Gastroesophageal sphincter (tissue), 4 donors: ENCODE data around the gene ADD1. TPM values are rescaled to one million over a fixed set of nuclear protein-coding genes. Genes with fewer than 3 reads are reported as not detected.

Source experiments
- ATAC-seq: fragments of 150-250 bp; one replicate; pipeline ENCODE4 v1.9.1; 2016; ENCODE audit warnings: mild to moderate bottlenecking, moderate library complexity
- H3K27ac ChIP-seq, 4 donors: fragments of 200-600 bp; sonication (generic) in 3 of 4; 1 replicate in 3 of 4; 2 replicates in 1 of 4; pipeline ENCODE4 v1.5.1; 2016 to 2019
- H3K27me3 ChIP-seq: fragments of 200-600 bp; sonication (generic); one replicate; pipeline ENCODE4 v1.5.1; 2019
- H3K36me3 ChIP-seq, 2 donors: fragments of 200-600 bp; sonication (generic); one replicate each; pipeline ENCODE4 v1.5.1; 2019; ENCODE audit warnings: control low read depth in 1 of 2
- H3K4me1 ChIP-seq, 3 donors: fragments of 200-600 bp; sonication (generic); 1 replicate in 2 of 3; 2 replicates in 1 of 3; pipeline ENCODE4 v1.5.1; 2016 to 2019; ENCODE audit warnings: control low read depth in 2 of 3
- H3K4me3 ChIP-seq, 2 donors: fragments of 200-600 bp; sonication (generic); one replicate each; pipeline ENCODE4 v1.5.1; 2019; ENCODE audit warnings: mild to moderate bottlenecking in 1 of 2, moderate library complexity in 1 of 2
- H3K9me3 ChIP-seq, 3 donors: fragments of 200-600 bp; sonication (generic); one replicate each; pipeline ENCODE4 v1.5.1; 2017 to 2019; ENCODE audit warnings: control low read depth in 2 of 3
- EP300 ChIP-seq: sonication (generic); formaldehyde crosslinking; IDR thresholded peaks from one replicate; pipeline ENCODE4 v1.6.1; 2017; ENCODE audit warnings: antibody characterized with exemption, mild to moderate bottlenecking
- POLR2A ChIP-seq, 2 donors: fragments of 450-650 bp; IDR thresholded peaks; one replicate each; pipeline ENCODE4 v1.6.1; 2017; ENCODE audit warnings: antibody characterized with exemption in 2 of 2, mild to moderate bottlenecking in 2 of 2, moderate library complexity in 1 of 2
- POLR2AphosphoS5 ChIP-seq: sonication (generic); formaldehyde crosslinking; IDR thresholded peaks from one replicate; pipeline ENCODE4 v1.6.1; 2017; ENCODE audit warnings: antibody characterized with exemption
- WGBS, 2 donors: methylation state at CpG; one replicate each; pipeline ENCODE4 v1.1.5; 2018; ENCODE audit warnings: low coverage in 1 of 2; 5-methylcytosine and 5-hydroxymethylcytosine counted together
- total RNA-seq, 4 donors: library from RNA; depleted of rRNA; stranded (reverse); fragments of >200 nt; gene quantifications; one replicate each; pipeline ENCODE4 v1.1.0, GENCODE V29; 2016
- TF ChIP-seq, protein P1 (sequence below), 4 experiments: fragments of 200-600 bp in 2 of 4; fragments of 450-650 bp in 2 of 4; sonication (generic) in 1 of 4; IDR thresholded peaks; one replicate each; pipeline ENCODE4 v1.5.1; 2017 to 2019; ENCODE audit warnings: antibody characterized with exemption in 4 of 4, mild to moderate bottlenecking in 2 of 4, moderate library complexity in 2 of 4

Gene ADD1
- total RNA-seq, 4 donors from 2014 or later = 230 to 384 (median 297) TPM

DNA sequence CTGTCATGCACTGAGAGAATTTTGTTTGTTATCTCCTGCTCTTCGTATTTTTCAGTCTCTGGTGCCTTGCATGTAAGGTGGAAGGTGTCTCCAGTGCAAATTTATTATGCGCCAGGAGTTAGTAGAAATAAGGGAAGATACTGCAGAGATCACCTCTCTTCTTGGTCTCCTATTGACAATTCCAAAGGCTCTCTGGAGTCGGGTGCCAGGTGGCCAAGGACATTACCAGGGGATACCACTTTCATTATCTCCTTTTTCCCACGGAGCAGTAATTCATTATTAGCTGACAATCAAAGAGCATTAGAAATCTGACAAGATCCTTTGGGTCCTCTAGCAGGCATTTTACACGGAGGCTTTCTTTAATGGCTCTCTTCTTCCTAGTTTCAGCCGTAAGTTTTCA is 26.0 kb downstream of the ADD1 start:
- H3K4me1 ChIP-seq = peaks cover 20 to 98% (median 61%) of the 10 kb centered on the region in 3 donors
- no peaks in the 10 kb centered on the region for H3K36me3 ChIP-seq
- no peak for ATAC-seq
- TF ChIP-seq, protein P1, sequence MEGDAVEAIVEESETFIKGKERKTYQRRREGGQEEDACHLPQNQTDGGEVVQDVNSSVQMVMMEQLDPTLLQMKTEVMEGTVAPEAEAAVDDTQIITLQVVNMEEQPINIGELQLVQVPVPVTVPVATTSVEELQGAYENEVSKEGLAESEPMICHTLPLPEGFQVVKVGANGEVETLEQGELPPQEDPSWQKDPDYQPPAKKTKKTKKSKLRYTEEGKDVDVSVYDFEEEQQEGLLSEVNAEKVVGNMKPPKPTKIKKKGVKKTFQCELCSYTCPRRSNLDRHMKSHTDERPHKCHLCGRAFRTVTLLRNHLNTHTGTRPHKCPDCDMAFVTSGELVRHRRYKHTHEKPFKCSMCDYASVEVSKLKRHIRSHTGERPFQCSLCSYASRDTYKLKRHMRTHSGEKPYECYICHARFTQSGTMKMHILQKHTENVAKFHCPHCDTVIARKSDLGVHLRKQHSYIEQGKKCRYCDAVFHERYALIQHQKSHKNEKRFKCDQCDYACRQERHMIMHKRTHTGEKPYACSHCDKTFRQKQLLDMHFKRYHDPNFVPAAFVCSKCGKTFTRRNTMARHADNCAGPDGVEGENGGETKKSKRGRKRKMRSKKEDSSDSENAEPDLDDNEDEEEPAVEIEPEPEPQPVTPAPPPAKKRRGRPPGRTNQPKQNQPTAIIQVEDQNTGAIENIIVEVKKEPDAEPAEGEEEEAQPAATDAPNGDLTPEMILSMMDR (IDR thresholded peaks at IDR 0.05) = no peak
- no peak for TF ChIP-seq EP300
- no peak for TF ChIP-seq POLR2AphosphoS5
- TF ChIP-seq POLR2A (IDR thresholded peaks at IDR 0.05) = no peak
- peak overlapping the region in 1 of 2 donors; percentile 40 for H3K4me3 ChIP-seq
- no peaks in the 10 kb centered on the region for H3K9me3 ChIP-seq
- H3K27ac ChIP-seq = peak overlapping the region in 2 of 4 donors; percentile 74 to 76
- no peaks in the 10 kb centered on the region for H3K27me3 ChIP-seq
- 37 to 45% methylated on average over 6 of the region's 6 CpGs for WGBS, 2 donors

DNA sequence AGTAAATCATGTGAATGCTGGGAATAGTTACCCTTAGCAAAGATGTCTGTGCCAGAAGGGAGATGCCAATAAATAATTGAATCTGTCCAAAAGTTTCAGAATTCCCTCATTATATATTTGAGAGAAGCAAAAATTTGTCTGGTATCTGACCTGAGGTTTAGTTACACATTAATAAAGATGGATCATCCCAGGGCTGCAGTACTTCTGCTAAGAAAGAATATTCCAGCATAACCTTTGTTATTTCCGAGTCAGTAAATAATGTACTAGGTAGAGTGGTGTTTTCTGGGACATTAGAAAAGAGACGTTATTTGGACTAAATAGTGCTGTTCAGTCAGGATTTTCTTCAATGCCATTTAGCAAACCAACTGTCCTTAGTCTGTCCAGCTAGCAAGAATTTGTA is 26.4 kb downstream of the ADD1 start:
- Histone ChIP-seq H3K4me1 (peaks cover 18 to 98% (median 60%) of the 10 kb centered on the region in 3 donors), H3K4me3 (no peak overlapping the region), H3K27ac (peak overlapping the region in 3 of 4 donors; percentile 26 to 76 (median 74)), H3K9me3 (no peaks in the 10 kb centered on the region), H3K27me3 (no peaks in the 10 kb centered on the region), H3K36me3 (no peaks in the 10 kb centered on the region)
- TF ChIP-seq POLR2AphosphoS5 = no peak
- TF ChIP-seq EP300 = no peak
- no peak for TF ChIP-seq POLR2A (IDR thresholded peaks at IDR 0.05)
- TF ChIP-seq, protein P1 (IDR thresholded peaks at IDR 0.05) = no peak
- WGBS, 2 donors = 19 to 48% methylated on average over 2 of the region's 2 CpGs
- no peak for ATAC-seq

DNA sequence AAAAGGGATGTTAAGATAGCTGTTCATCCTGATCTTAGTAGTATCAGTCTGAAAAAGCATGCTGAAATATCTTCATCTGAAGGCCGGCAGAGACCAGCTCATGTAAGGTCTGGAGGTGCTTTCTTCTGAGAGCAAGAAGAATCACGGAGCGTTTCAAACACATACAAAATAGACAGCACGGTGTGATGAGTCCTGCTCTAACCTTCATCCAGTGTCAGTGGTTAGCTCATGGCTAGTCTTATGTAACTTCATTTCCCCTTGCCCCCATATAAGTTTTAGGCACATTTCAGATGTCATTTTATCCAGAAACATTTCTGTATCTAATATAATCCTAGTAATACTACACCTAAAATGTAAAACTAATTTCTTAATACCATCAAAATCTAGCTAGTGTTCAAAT is 27.8 kb downstream of the ADD1 start:
- ATAC-seq = no peak
- Histone ChIP-seq H3K9me3 (no peaks in the 10 kb centered on the region), H3K4me1 (peaks cover 18 to 94% (median 49%) of the 10 kb centered on the region in 3 donors), H3K4me3 (no peak overlapping the region), H3K36me3 (peaks cover 0 to 8% of the 10 kb centered on the region in 2 donors), H3K27me3 (no peaks in the 10 kb centered on the region), H3K27ac (no peak overlapping the region)
- 82 to 88% methylated on average over 4 of the region's 4 CpGs for WGBS, 2 donors
- TF ChIP-seq EP300 (no peak), POLR2A (IDR thresholded peaks at IDR 0.05) (no peak), POLR2AphosphoS5 (no peak)
- TF ChIP-seq, protein P1 (IDR thresholded peaks at IDR 0.05) = no peak

DNA sequence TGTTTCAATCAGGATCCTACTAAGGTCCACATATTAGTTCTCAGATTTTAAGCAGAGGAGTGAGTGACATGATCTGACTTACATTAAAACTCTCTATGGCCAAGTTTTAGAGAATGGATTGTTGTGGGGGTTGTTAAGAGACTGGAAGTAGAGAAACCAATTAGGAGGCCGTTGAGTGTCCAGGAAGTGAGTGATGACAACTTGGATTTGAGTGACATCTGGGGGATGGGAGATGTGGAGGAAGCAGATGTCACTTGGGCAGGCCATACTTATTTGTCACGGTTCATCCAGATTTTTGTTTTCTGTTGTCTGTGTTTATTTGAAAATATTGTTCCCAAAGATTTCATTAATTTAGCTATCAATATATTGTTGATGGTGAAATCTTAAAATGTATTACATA is 28.3 kb downstream of the ADD1 start:
- TF ChIP-seq POLR2A (IDR thresholded peaks at IDR 0.05) (no peak), EP300 (no peak), POLR2AphosphoS5 (no peak)
- TF ChIP-seq, protein P1 (IDR thresholded peaks at IDR 0.05) = no peak
- Histone ChIP-seq H3K27me3 (no peaks in the 10 kb centered on the region), H3K4me3 (no peak overlapping the region), H3K36me3 (peaks cover 0 to 12% of the 10 kb centered on the region in 2 donors), H3K9me3 (no peaks in the 10 kb centered on the region), H3K4me1 (peaks cover 18 to 92% (median 44%) of the 10 kb centered on the region in 3 donors), H3K27ac (no peak overlapping the region)
- ATAC-seq = no peak
- 48 to 49% methylated on average over 2 of the region's 2 CpGs for WGBS, 2 donors

DNA sequence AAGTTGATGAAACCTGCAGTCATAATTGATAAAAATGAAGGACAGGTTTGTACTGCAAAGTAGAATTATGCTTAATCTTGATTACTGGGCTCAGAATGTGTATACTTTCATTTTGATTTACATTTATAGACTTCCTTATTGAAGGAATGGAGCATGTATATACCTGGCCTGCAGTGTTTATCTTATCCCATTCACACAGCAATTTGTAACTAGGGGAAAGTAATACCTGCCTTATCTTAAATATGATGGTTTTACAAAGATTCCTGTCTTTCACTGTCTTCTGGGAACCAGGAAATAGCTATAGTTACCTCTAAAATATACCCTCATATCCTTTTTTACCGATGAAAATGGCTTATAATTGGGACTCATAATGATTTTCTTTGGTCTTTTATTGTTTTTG is 29.7 kb downstream of the ADD1 start:
- Histone ChIP-seq H3K9me3 (no peaks in the 10 kb centered on the region), H3K4me3 (no peak overlapping the region), H3K27ac (peak overlapping the region in 2 of 4 donors; percentile 43 to 44), H3K27me3 (no peaks in the 10 kb centered on the region), H3K36me3 (peaks cover 0 to 20% of the 10 kb centered on the region in 2 donors), H3K4me1 (peaks cover 8 to 92% (median 34%) of the 10 kb centered on the region in 3 donors)
- WGBS, 2 donors = 29 to 40% methylated on average over 1 of the region's 1 CpG
- ATAC-seq = no peak
- TF ChIP-seq, protein P1 (IDR thresholded peaks at IDR 0.05) = no peak
- TF ChIP-seq POLR2AphosphoS5 = no peak
- no peak for TF ChIP-seq POLR2A (IDR thresholded peaks at IDR 0.05)
- TF ChIP-seq EP300 = no peak
